ENCODE results near the gene CCDC68. TPM values are rescaled to one million over a fixed set of nuclear protein-coding genes. Genes with fewer than 3 reads are reported as not detected.

CCDC68 gene
- total RNA-seq, 2 experiments from 2014 or later = not detected

GRCh38 chr18:54909538-54909937 lies 49.7 kb downstream of the CCDC68 start:
- CTCF ChIA-PET = no interaction called here
- no peak for DNase-seq
- Mint-ChIP-seq H3K27me3 (peaks cover 1% of the 10 kb centered on the region), H3K4me1 (ENCODE audit: low read depth) (no peaks in the 10 kb centered on the region), H3K36me3 (ENCODE audit: low read depth) (no peaks in the 10 kb centered on the region), H3K9me3 (no peaks in the 10 kb centered on the region), H3K27ac (no peak overlapping the region), H3K4me3 (no peak overlapping the region)
- intact Hi-C loops (cut with micrococcal nuclease) = no loop called here
- no peak for ATAC-seq
- no peak for TF ChIP-seq CTCF (IDR thresholded peaks at IDR 0.05)
- POLR2A ChIA-PET = no interaction called here

- intact Hi-C loops (cut with micrococcal nuclease) = no loop called here
- Mint-ChIP-seq H3K27me3 (no peaks in the 10 kb centered on the region), H3K27ac (no peak overlapping the region), H3K4me3 (no peak overlapping the region), H3K36me3 (ENCODE audit: low read depth) (no peaks in the 10 kb centered on the region), H3K4me1 (ENCODE audit: low read depth) (no peaks in the 10 kb centered on the region), H3K9me3 (no peaks in the 10 kb centered on the region)
- POLR2A ChIA-PET = no interaction called here
- DNase-seq = no peak
- ATAC-seq = no peak
- no peak for TF ChIP-seq CTCF (IDR thresholded peaks at IDR 0.05)
- CTCF ChIA-PET = no interaction called here
These were observed 52.7 kb downstream of the CCDC68 start for GRCh38 chr18:54906331-54907185.

GRCh38 chr18:54905629-54906028 lies 53.6 kb downstream of the CCDC68 start:
- TF ChIP-seq CTCF (IDR thresholded peaks at IDR 0.05) = no peak
- ATAC-seq (no peak), DNase-seq (no peak)
- H3K36me3 Mint-ChIP-seq (ENCODE audit: low read depth) = no peaks in the 10 kb centered on the region
- no peak overlapping the region for H3K27ac Mint-ChIP-seq
- ChIA-PET POLR2A (no interaction called here), CTCF (no interaction called here)
- no peaks in the 10 kb centered on the region for H3K4me1 Mint-ChIP-seq (ENCODE audit: low read depth)
- no peaks in the 10 kb centered on the region for H3K9me3 Mint-ChIP-seq
- intact Hi-C loops (cut with micrococcal nuclease) = no loop called here
- H3K4me3 Mint-ChIP-seq = no peak overlapping the region
- no peaks in the 10 kb centered on the region for H3K27me3 Mint-ChIP-seq

GRCh38 chr18:54904581-54904980 lies 54.7 kb downstream of the CCDC68 start:
- Mint-ChIP-seq H3K27ac (no peak overlapping the region), H3K9me3 (no peaks in the 10 kb centered on the region), H3K4me3 (no peak overlapping the region), H3K27me3 (no peaks in the 10 kb centered on the region), H3K4me1 (ENCODE audit: low read depth) (no peaks in the 10 kb centered on the region), H3K36me3 (ENCODE audit: low read depth) (no peaks in the 10 kb centered on the region)
- CTCF ChIA-PET = no interaction called here
- DNase-seq (no peak), ATAC-seq (no peak)
- intact Hi-C loops (cut with micrococcal nuclease) = no loop called here
- TF ChIP-seq CTCF (IDR thresholded peaks at IDR 0.05) = no peak
- POLR2A ChIA-PET = no interaction called here

GRCh38 chr18:54900290-54900689 lies 59.0 kb downstream of the CCDC68 start:
- H3K4me3 Mint-ChIP-seq = no peak overlapping the region
- ATAC-seq (no peak), DNase-seq (no peak)
- ChIA-PET CTCF (no interaction called here), POLR2A (no interaction called here)
- no peaks in the 10 kb centered on the region for H3K9me3 Mint-ChIP-seq
- no peaks in the 10 kb centered on the region for H3K27me3 Mint-ChIP-seq
- no peak overlapping the region for H3K27ac Mint-ChIP-seq
- no peak for TF ChIP-seq CTCF (IDR thresholded peaks at IDR 0.05)
- H3K36me3 Mint-ChIP-seq (ENCODE audit: low read depth) = no peaks in the 10 kb centered on the region
- H3K4me1 Mint-ChIP-seq (ENCODE audit: low read depth) = no peaks in the 10 kb centered on the region
- intact Hi-C loops (cut with micrococcal nuclease) = no loop called here
